Inflammatory macrophage treated with lipopolysaccharide for 1 hour (primary cell): ENCODE measurements around the gene IGFALS.

Experiments used
- DNase-seq, 2 donors: peaks; one replicate each; pipeline ENCODE4 v3.0.0-alpha.2; 2020 to 2022

Gene IGFALS

DNA sequence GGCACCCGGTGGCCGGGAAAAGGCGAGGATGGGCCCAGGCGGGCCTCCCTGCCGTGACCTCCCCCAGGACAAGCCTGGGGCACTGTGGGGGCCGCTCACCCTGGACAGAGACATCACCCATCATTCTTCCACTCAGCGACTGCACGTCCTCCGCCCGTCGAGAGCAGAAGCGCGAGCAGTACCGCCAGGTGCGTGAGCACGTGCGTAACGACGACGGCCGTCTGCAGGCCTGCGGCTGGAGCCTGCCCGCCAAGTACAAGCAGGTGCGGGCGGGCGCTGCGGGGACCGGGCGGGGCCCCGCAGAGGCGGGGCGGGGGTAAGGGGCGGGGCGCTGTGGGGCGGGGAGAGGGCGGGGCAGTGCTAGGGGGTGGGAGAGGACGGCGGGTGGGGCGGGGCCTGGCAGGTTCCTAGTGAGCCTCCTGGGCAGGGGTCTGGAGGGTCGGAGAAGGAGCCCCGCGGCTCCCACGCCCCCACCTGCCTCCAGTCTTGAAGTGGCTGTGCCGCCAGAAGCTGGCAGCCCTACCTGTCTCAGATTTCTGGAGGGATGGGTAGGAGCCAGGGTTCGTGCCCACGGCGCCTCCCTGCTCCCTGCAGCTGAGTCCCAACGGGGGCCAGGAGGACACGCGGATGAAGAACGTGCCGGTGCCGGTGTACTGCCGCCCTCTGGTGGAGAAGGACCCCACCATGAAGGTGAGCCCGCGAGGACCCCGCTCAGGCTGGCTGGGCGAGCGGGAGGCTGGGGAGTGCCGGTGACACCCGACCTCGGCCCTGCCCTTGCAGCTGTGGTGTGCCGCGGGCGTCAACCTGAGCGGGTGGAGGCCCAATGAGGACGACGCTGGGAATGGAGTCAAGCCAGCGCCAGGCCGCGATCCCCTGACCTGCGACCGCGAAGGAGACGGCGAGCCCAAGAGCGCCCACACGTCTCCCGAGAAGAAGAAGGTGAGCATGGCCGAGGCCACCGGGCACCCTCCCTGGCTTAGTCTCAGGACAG is 29.7 kb downstream of the IGFALS start:
- DNase-seq: no peak

- DNase-seq: no peak
Measured at GRCh38 chr16:1762879-1763520, 30.5 kb downstream of the IGFALS start.

- DNase-seq: no peak
Measured at GRCh38 chr16:1762196-1762878, 31.2 kb downstream of the IGFALS start.

- no peak for DNase-seq
Measured at GRCh38 chr16:1761751-1762150, 31.8 kb downstream of the IGFALS start.

- DNase-seq: no peak
Measured at GRCh38 chr16:1760911-1761310, 32.6 kb downstream of the IGFALS start.

GRCh38 chr16:1759511-1759910 is 34.0 kb downstream of the IGFALS start:
- no peak for DNase-seq

- no peak for DNase-seq
Measured at GRCh38 chr16:1758923-1759322, 34.6 kb downstream of the IGFALS start.

DNA sequence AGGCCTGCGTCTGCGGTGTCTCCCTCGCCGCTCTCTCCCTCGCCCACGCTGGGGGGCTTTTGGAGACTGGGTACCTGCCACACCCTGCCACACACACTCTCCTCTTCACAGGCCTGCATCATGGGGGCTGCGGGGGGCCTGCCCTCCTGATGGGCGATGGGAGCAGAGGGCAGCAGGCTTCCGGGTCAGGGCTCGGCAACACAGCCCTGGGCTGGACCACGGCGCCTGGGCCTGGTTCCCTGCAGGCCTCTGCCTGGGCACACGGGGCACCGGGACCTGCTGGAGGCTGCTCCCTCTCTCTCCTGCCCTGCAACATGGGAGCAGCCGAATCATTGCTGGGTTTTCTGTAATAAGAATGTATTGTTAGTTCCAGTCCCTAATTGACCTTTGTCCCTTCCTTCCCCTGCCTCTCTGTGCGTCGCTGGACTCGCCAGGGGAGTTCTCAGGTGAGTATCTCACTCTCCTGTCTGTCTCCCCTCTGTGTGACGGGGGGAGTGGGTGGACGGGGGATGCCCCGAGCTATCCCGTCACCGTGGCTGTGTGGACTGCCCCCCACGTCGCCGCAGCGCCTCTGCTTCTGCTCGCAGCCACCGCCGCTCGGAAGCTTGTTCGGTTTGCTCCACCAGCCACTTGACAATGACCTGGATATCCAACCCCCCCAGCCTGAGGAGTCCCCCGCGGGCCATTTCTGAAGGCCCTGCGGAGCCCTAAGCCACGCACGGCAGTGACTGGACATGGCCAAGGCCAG is 35.6 kb downstream of the IGFALS start:
- no peak for DNase-seq

DNA sequence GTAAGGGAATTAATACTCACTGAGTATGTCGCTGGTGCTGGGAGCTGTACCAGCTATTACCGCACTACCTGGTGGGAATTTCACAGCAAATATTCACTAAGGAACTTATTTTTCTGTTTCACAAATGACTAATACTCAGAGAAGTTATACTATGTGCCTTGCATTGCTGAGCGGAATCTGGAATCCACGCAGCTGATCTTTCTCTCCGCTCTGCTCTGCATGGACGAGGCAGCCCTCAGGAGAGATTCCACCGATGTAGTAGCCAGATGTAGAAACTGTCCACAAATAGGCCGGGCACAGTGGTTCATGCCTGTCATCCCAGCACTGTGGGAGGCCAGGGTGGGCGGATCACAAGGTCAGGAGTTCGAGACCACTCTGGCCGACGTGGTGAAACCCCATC is 39.3 kb downstream of the IGFALS start:
- no peak for DNase-seq

DNA sequence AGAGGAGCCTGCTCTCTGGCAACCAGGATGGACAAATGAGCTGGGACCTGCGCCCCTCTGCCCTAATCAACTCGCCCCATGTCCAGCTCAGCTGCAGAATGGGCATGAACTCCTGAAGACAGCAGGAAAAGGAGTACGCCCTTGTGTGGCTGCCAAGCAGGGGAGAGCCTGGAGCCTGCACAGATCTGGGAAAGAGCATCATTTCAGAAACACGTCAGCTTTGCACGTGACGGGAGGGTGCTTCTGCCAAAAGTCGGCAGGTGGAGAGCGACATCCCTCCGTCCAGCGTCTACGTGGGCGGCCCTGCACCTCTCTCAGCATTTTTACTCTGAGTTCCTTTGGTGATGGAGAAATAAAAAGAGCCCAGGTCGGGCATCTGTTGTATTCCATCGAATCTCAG is 40.7 kb downstream of the IGFALS start:
- no peak for DNase-seq

DNA sequence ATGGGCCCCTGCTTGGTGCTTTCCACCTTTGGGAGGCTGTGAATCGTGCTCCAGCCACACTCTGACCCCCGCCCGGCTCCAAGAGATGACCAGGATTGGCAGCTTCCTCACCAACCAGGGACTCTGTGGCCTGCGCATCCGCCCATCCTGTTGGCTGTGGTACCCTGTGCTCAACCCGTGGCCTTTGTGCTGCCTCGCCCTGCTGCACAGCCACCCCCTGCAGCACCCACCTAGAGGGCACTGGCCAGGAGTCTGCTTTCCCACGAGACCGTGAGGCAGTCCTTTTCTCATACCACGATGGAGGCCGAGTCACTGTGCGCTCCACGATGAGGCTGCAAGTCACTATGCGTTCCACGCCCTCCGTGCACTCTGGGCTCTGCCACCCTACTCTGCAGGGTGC is 41.6 kb downstream of the IGFALS start:
- DNase-seq: no peak

DNA sequence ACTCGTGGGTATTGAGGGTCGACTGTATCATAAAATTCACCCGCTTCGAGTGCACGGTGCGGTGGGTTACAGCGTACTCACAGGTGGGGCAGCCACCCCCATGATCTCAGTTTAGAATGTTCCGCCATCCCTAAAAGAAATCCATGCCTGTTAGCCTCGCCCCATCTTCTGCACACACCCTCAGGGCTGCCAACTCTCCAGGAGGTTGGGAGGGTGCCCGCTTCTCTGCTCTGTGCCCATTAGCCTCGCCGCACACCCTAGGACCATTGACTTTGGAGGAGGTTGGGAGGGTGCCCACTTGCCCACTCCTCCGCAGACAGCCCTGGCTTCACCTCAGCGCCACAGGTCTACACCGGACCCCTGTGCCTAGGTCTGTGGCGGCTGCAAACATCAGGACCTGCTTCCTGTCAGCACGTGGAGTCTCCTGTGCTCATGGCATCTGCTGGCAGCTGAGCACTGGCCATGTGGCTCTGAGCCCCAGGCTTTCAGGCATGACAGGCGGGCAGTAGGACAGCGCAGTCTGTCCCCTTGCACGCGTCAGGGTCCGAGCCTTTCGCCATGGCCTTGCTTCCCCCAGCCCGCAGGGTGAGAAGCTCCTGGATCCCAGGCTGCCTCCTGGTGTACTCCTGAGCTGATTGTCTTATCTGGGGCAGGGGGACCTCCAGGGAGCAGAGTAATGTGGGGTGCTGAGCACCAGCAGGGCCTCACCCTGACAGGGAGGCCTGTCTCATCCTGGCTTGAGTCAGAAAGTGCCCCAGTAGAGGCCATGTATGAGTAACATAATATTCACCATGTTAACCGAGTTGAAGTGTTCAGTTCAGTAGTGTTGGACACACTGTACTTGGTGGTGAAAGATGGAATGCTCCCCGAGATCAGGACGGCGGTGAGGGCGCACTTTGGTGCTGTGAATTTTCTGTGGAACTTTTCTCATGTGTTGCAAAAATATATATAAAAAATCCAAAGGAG is 44.1 kb downstream of the IGFALS start:
- DNase-seq: no peak

GRCh38 chr16:1747934-1748333 is 45.6 kb downstream of the IGFALS start:
- DNase-seq: no peak

GRCh38 chr16:1746693-1747195 is 46.8 kb downstream of the IGFALS start:
- no peak for DNase-seq

- no peak for DNase-seq
Measured at GRCh38 chr16:1745900-1746692, 47.4 kb downstream of the IGFALS start.

DNA sequence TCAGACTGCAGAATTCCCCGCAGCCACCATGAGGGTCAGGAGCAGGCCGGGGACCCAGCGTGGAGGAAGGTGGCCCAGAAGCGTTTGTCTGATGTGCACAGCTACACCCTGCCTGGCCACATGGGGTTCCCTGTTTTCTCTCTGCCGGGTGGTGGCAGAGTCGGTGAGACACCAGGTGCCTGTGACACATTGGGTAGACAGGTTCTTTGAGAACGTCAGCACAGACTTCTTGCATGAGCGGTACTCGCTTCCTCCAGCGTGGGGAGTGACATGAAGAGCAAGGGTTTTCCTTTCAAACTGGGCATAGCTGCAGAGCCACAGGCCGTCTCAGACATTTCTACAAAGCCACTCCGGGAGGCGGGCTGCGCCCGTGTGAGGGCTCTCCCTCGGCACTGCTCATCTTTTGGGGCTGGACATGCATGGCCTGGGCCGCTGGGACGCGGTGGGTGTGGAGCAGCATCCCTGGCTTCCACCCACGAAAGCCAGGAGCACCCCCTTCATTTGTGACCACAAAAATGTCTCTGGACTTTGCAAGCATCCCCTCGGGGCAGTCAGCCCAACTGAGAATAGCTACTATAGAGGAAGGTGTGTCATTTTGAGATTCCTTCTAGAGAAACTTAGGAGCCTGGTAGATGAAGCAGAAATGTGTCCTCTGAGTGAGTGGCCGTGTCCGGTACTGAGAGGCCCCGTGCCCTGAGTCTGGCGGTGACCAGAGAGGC is 48.2 kb downstream of the IGFALS start:
- DNase-seq: no peak

GRCh38 chr16:1744338-1744840 is 49.1 kb downstream of the IGFALS start:
- no peak for DNase-seq

- DNase-seq: no peak
Measured at GRCh38 chr16:1743376-1744337, 49.8 kb downstream of the IGFALS start.
